DMS53 treated with DMSO at 0.1 percent for 48 hours (cell line): ENCODE measurements around the gene TNP2.

Source experiments
- DNase-seq: peaks from one replicate; lab custom pipeline; 2025; ENCODE audit not compliant: unreplicated experiment; lab: John Stamatoyannopoulos, UW

TNP2 gene

DNA sequence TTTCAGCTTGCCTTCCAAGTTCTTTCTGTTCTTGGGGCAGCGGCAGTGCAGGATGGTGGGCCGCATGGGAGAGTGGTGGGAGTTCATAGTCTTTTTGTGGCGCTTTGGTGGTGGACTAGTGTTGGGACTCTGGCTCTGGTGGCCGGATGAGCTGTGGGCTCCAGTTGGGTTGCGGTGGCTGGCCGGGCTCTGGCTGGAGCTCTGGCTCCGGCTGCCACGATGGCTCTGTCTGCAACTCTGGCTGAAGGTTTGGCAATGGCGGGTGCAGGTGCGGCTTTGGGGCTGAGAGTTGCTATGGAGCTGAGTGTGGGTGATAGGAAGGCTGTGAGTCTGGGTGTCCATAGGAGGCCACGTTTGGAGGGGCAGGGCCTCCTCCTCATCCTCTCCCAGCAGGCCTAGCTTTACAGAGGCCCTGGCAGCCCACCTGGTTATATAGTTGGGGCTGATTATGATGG, at the start of gene TNP2:
TNP2 (minus strand) TSS at position 405 of the 455 bp plus-strand sequence; CDS start at position 342, 63 bp downstream.
- DNase-seq = no peak

DNA sequence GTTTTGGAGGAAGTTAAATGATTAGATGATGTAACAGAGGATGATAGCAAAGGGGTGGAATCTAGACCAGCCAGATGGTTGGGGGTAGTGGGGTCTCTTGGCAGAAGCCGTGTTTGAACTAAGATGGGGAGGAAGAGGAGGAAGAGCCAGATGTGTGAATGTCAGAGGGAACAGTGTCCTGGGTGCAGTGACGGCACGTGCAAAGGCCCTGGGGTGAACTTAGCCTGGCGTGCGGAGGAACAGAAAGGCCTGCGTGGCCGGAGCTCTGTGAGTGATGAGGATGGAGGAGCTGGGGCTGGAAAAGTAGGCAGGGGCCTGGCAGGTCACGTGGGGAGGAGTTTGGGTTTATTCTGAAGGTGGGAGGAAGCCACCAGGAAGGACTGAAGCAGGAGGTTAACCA, 49.7 kb upstream of the TNP2 start:
- DNase-seq = no peak

DNA sequence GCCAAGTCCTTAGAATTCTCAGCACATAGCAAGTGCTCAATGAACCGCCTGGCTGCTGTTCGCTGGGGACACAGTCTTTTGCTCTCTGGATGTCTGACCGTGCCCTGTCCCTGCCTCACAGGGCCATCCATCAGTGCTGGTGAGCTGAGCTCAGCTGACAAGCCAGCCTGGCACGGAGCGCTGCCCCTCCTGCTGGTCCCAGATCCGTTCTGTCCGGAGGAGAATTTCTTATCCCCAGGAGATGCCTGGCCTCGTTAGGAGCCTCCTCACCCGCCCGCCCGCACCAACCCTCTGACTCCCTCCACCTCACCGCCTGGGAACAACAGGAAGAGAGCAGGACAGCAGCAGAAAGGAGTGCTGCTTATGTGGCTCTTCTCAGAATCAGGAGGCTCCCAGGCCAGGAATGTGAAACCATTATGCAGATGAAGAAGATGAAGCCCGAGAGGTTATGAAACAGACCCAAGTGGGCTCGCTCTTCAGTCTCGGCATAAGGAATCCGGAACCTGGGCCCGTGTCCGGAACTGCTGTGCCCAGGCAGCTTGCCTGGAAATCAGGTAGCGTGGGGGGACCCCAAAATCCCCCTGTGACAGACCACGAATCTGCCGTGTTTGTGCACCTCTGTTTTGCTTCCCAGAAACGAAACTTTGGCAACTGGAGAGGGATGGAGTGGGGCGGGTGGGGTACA, 47.3 kb upstream of the TNP2 start:
- no peak for DNase-seq

DNA sequence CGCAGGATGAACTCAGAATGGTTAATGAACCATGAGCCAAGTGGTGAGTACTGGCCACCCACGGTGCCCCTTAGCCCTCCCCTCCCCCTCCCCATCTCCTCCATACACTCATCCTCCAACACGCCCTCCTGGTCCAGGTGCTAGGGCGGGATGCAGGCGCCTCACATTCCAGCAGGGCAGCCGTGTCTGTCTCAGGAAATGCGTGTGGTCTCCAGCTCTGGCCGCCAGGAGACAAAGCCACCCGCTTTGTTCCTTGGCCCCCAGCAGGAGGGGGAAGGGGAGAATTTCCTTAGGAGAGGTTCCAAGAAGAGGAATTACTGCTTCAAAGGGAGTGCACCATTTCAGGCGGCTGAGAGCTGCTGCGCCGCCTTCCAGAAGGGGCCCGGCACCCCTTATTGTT, 46.4 kb upstream of the TNP2 start:
- no peak for DNase-seq

DNA sequence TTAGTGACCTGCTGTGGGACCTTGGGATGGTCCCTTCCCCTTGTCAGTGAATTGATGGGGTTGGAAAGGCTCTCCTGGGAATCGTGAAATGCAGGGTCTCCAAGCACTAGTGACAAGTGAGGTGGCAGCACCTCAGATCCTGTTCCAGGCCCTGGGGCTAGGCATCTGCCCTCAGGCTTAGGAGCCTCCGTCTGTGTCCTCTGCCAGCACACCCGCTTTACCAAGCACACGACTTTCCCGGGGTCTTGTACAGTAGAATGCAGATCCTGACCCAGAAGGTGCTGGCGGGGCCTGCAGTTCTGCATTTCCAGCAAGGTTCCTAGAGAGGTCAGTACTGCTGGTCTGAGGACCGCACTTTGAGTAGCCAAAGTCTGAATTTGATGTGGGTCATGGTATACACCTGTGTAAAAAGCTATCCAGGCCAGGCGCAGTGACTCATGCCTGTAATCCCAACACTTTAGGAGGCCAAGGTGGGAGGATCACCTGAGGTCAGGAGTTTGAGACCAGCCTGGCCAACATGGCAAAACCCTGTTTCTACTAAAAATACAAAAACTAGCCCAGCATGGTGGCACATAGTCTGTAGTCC, 45.3 kb upstream of the TNP2 start:
- no peak for DNase-seq

DNA sequence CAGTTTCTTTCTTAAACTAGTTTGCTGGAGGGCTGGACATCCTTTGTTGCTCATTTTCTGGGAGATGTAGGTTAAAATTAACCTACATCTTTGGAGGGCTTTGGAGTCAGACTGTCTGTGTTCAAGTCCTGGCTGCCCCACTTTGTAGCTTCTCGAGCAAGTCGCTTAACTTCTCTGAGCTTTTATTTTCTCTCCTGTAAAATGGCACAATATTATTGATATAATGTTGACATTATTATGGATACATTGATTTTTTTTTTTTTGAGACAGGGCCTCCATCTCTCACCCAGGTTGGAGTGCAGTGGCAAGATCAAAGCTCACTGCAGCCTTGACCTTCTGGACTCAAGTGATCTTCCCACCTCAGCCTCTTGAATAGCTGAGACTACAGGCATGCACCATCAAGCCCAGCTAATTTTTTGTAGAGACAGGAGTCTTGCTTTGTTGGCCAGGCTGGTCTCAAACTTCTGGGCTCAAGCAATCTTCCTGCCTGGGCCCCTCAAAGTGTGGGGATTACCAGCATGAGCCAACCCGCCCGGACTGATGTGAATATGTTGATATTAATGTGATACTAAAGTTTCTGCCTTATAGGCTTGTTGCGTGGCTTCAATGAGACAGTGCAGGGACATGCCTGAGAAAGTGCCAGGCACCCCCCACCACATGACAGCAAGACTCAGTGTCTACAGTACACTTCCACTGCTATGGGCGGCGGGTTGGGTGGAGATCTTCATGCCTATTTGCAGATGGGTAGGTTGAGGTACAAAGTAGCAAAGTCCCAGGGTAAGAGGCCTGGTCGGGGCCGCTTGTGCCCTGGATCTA, 44.6 kb upstream of the TNP2 start:
- DNase-seq = no peak

DNA sequence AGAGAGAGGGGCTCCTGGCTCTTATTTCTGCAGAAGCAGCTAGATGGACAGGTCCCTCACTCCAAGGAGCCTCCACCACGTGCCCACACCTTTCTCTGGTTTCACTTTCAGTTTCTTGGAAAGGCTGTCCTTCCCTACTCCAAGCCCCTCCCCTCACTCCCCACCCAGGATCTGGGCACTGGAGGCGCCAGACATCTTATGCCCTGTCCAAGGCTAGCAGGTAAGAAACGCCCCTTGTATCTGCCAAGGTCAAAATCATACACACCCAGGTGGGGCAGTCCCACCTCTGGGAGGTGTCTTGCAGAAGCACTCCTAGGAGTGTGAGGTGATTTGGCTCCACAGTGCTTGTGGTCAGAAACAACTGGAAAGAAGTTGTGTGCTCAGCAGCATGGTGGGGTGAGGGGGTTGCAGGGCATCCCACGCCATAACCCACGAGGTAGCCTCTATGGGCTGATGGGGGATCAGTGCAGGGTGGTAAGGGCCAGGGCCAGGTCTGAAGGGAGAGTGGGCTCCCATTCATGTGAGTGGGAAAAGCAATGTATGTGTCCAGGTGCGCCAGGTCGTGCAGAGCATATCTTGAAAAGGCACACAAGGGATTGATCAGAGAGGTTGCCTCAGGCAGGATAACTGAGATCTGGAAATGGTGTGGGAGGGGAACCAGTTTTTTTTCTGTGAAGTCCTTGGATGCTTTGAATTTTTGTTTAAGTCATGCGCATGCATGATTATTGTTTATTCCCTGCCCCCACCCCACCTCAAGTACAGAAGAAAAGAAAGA, 43.8 kb upstream of the TNP2 start:
- no peak for DNase-seq

DNA sequence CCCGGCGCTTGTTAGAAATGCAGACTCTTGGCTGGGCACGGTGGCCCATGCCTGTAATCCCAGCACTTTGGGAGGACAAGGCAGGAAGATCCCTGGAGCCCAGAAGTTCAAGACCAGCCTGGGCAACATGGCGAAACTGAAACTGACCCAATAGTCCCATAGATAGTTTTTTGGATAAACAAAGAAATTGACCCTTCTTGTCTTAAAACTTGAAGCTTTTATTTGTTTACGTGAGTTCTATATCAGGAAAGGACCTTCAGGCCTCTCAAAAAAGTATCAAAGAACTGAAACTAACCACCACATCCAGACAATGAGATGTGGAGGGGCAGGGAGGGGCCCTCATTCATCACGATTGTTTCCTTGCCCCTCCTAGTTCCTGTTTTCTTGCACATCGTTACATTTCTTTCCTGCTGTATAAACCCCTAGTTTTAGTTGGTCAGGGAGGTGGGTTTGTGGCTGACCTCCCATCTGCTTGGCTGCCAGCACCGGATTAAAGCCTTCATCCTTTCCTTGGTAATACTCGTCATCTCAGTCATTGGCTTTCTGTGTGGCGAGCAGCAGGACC, 42.0 kb upstream of the TNP2 start:
- no peak for DNase-seq

DNA sequence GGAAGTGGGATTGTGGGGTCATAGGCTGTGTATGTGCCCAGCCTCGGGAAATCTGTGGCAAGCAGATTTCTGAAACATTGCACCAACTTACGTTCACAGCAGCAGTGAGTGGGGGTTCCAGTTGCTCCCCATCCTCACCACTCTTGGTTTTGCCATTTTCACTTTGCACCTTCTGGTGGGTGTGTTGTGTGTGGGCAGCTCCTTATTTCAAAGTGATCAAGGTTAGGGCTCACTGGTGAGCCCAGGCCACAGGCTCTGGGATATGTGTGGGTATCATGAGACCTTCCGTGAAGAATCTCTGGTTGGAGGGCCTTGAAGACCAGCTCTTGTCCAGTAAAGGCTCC, 41.5 kb upstream of the TNP2 start:
- no peak for DNase-seq

DNA sequence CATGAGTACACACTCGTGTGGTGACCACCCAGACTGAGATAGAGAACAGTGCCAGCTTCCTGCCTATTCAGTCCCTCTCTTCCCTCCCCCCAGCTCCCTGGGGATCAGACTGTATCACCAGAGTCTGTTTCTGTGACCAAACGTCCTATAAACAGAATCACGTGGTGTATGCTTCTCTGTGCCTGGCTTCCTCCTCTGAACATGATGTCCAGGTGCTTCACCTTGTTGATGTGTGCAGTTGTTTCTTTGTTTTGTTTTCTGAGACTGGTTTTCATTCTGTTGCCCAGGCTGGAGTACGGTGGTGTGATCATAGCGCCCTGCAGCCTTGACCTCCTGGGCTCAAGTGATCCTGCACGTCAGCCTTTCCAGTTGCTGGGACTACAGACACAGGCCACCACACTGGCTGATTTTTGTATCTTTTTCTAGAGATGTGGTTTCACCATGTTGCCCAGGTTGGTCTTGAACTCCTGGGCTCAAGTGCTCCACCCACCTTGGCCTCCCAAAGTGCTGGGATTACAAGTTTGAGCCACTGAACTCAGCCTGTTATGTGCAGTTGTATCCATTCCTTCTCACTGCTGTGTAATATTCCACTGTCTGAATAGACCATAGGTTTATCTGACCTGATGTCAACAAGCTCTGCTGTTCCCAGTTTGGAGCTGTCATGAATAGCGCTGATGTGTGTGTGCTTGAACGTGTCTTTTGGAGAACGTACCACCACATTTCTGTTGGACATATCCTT, 40.9 kb upstream of the TNP2 start:
- DNase-seq = no peak

DNA sequence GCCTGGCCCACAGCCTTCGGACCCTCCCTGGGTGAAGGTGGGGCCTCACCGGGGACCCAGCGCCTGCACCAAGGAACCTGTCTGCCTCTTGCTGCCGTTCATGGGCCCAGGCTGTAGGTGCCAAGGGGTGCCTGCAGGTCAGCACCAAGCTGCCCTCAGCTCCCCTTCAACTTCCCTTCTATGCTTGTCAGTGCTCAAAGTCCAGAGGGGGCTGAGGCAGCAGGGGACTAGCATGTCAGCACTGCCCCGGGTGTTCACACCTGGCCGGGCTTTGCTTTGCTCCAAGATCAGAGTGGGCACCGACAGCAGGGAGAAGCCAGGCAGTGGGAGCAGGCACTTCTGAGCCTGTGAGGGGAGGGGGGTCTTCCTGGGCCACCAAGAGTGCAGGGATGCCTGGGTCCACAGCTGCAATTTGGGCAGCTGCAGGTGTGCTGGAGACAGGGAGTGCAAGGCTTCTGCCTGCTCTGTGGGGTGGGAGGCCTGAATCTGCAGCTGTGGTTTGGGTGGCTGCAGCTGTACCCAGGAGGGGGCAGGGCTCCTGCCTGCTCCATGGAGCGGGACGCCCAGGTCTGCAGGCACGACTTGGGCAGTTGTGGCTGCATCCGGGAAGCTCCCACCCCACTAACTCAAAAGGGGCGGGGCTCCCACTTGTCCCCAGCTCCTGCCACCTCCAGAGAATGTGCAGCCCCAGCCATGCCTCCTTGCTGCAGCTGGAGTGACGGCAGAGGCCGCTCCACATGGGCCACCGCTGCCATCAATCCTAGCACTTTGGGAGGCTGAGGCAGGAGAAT, 39.6 kb upstream of the TNP2 start:
- DNase-seq = no peak

DNA sequence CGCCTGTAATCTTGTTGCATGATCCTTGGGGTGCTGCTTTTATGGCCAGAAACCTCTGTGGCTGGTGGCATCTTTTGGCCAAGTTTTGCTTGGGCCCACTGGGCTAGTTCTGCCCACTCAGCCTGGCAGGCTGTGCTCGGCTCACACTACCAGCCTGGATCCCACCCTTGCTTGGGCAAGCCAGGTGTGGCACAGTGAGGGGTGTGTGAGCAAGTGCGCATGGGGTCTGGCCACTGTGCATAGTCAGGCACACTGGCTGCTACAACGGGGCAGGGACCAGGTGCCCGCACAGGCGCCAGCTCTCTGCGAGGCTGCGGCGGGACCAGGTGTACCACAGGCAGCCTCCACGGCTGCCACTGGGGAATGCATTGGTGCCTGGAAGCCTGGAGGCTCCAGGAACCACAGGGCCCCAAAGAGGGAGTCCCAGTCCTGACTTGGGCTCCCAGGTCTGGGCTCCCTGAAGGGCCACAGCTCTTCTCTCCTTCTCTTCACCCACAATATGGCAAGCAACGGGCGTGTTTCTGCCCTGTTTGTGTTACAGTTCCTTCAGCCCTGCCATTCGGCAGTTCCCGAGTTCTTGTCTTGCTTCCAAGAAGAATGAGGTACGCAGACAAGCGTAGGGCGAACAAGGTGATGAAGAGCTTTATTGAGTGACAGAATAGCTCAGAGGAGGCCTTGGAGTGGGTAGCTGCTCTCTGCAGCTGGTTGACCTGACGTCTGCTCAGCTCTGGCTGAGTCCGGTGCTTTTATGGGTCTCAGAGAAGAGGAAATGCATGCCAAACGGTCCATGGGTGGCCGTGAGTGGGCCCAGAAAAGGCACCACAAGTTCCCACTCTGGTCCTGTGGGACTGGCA, 38.7 kb upstream of the TNP2 start:
- no peak for DNase-seq

DNA sequence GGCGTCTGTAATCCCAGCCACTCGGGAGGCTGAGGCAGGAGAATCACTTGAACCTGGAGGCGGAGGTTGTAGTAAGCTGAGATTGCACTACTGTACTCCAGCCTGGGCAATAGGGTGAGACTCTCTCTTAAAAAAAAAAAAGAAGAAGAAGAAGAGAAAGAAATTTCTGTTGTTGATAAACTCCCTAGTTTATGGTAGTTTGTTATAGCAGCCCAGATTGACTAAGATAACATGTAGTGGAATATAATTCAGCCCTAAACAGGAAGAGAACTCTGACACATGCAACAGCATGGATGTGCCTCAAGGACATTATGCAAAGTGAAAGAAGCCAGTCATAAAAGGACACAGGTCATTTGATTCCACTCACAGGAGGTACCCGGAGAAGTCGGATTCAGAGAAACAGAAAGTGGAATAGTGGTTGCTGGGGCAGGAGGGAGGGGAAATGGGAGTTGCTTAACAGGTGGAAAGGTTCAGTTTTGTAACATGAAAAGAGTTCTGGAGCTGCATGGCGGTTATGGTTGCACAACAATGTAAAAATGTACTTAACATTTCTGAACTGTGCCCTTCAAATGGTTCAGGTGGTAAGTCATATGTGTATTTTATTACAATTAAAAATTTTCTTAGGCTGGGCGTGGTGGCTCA, 38.0 kb upstream of the TNP2 start:
- DNase-seq = no peak

DNA sequence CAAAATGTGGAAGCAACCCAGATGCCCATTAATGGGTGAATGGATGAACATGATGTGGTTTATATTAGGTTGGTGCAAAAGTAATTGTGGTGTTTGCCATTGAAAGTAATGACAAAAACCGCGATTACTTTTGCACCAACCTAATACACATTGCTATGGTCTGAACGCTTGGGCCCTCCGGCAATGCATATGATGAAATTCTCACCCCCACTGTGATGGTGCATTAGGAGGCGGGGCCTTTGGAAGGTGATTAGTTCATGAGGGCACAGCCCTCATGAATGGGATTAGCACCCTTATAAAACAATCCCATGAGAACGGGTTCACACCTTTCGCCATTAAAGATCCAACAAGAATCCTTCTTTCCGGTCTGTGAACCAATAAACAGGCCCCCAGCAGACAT, 37.3 kb upstream of the TNP2 start:
- DNase-seq = no peak

DNA sequence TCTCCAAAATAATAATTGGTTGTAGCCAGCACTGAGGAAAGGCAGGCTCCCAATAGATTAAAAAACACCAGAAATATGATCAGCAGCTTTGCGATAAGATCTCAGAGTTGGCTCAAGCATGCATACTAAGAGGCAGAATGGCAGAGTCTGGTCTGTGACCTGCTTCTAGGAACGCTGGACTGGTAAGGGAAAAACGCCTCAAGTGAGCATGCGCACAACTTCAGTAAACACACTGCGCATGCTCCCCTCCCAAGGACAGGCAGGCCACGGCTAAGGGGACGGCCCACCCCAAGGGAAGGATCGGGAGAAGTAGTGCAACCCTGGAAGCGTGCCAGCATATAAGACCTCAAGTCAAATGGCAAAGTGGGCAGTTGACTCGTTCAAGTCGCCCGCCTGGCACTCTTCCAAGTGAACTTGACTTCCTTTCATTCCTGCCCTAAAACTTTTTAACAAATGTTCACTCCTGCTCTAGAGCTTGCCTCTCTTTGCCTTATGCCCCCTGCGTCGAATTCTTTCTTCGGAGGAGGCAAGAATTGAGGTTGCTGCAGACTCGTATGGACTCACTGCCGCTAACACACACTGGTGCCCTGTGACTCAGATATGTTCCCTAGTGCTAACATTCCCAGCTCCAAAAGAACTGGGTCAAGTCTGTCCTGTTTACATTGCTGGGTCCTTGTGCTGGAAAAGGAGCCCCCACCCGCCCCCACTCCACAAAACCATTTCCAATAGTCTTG, 34.4 kb upstream of the TNP2 start:
- DNase-seq = peak; percentile 46

DNA sequence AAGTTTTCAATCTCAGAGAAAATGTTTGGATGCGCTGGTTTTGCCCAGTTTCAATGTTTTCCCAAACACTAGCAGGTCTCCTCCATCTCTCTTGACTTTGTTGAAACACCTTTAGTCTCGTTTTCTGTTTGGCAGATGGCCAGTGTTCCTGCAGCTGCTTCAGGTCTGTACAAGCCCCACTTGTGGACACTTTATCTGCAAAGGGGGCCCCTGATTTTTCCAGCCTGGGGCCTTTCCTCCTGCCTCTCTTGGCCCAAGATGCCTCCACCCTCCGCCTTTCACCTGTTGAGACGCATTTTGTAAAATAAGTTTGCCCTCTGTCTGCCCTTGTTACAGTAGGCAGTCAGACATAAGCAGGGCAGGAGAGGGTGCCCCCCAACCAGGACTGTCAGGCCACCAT, 33.9 kb upstream of the TNP2 start:
- DNase-seq = no peak

DNA sequence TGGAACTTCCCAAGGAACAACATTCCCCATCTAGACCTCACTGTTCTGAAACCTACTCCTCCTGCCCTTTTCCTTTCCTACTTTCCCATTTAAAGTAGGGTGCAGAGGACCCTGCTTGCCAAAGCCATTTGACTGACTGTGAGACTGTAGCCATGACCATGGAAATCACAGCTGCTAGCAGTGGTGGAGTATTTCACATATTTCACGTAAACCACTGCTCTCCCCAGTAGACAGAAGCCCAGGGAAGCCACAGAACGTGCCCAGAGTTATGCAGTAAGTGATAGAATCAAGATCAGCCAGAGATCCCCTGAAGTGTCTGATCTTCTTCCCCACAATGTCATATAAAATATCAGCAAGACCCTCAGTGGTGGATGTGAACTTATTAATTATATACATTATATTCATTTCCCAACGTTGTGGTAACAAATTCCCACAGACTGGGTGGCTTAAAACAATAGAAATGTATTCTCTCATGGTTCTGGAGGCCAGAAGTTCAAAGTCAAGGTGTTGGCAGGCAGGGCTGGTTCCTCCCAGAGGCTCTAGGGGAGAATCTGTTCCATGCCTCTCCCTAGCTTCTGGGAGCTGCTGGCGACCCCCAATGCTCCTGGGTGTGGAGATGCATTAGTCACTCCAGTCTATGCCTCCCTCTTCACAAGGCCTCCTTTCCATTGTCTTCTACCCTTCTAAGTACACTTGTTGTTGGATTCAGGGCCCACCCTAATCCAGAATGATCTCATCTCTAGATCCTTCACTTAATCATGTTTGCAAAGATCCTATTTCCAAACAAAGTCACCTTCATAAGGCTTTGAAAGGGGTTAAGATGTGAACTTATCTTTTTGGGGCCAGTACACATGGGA, 32.7 kb upstream of the TNP2 start:
- no peak for DNase-seq
